Activated T-cell treated with anti-CD3 and anti-CD28 coated beads, Interleukin-2, amount 50 U/mL, for 72 hours (primary cell): ENCODE measurements around the gene GTF2I. TPM values are rescaled to one million over a fixed set of nuclear protein-coding genes. Genes with fewer than 3 reads are reported as not detected.
"Not testable (repeated sequence)": the region's sequence is repeated elsewhere in the genome, so short reads cannot be mapped to it uniquely, and the experiment has no call there.

ENCODE experiments used
- ATAC-seq, 2 donors: fragments of 150-1000 bp; cut with Tn5 transposase; replicated peaks in 1 of 2; 2 replicates each; pipeline ENCODE4 v1.10.0; 2021; ENCODE audit warnings: moderate library complexity in 2 of 2, mild to moderate bottlenecking in 1 of 2
- DNase-seq, 2 donors: peaks; one replicate each; pipeline ENCODE4 v3.0.0; 2021 to 2022; ENCODE audit warnings: mixed read lengths in 1 of 2
- H3K27ac Mint-ChIP-seq: one replicate; pipeline ENCODE4 v1.8.0; 2022; ENCODE audit warnings: mild to moderate bottlenecking, moderate library complexity, mixed read lengths
- H3K27me3 Mint-ChIP-seq: one replicate; pipeline ENCODE4 v1.8.0; 2022; ENCODE audit warnings: low read depth, mixed read lengths
- H3K36me3 Mint-ChIP-seq, 2 donors: one replicate each; pipeline ENCODE4 v1.8.0; 2022; ENCODE audit warnings: mixed read lengths in 2 of 2, mild to moderate bottlenecking in 1 of 2; ENCODE audit not compliant: insufficient read depth in 2 of 2
- H3K4me1 Mint-ChIP-seq: one replicate; pipeline ENCODE4 v1.8.0; 2022; ENCODE audit warnings: low read depth, mixed read lengths
- H3K4me3 Mint-ChIP-seq, 2 donors: one replicate each; pipeline ENCODE4 v1.8.0; 2022; ENCODE audit warnings: mild to moderate bottlenecking in 2 of 2, mixed read lengths in 2 of 2, moderate library complexity in 2 of 2
- H3K9me3 Mint-ChIP-seq, 2 donors: one replicate each; pipeline ENCODE4 v1.8.0; 2022; ENCODE audit warnings: mixed read lengths in 2 of 2
- total RNA-seq, 2 donors: library from RNA; stranded (reverse); gene quantifications; one replicate each; pipeline ENCODE4 v1.2.3, GENCODE V29; 2022

GTF2I gene
- total RNA-seq, 2 donors from 2014 or later: 118 to 121 TPM

GRCh38 chr7:74661836-74662794, 4.6 kb downstream of the GTF2I start:
- DNase-seq: peak in 1 of 2 donors; percentile 17
- H3K27me3 Mint-ChIP-seq, H3K9me3 Mint-ChIP-seq, ATAC-seq: not testable (repeated sequence)
- peak overlapping the region; percentile 31 for H3K27ac Mint-ChIP-seq
- H3K36me3 Mint-ChIP-seq: peaks cover 2 to 18% of the 10 kb centered on the region in 2 donors
- H3K4me3 Mint-ChIP-seq: peak overlapping the region in 1 of 2 donors; percentile 89
- peaks cover 65% of the 10 kb centered on the region for H3K4me1 Mint-ChIP-seq

- Mint-ChIP-seq H3K36me3 (peaks cover 2 to 17% of the 10 kb centered on the region in 2 donors), H3K4me1 (peaks cover 64% of the 10 kb centered on the region)
- no peak for ATAC-seq
These were observed 7.9 kb downstream of the GTF2I start for GRCh38 chr7:74665296-74665938.

GRCh38 chr7:74667013-74667412, 9.5 kb downstream of the GTF2I start:
- H3K27ac Mint-ChIP-seq, H3K36me3 Mint-ChIP-seq, H3K27me3 Mint-ChIP-seq, ATAC-seq, H3K9me3 Mint-ChIP-seq, H3K4me3 Mint-ChIP-seq, DNase-seq: not testable (repeated sequence)
- H3K4me1 Mint-ChIP-seq: peaks cover 61% of the 10 kb centered on the region

More at GRCh38 chr7:74665296-74665938, 7.9 kb downstream of the GTF2I start:
- peak overlapping the region; percentile 38 for H3K27ac Mint-ChIP-seq
- no peaks in the 10 kb centered on the region for H3K27me3 Mint-ChIP-seq
- DNase-seq: no peak
- H3K9me3 Mint-ChIP-seq: no peaks in the 10 kb centered on the region
- no peak overlapping the region for H3K4me3 Mint-ChIP-seq

GRCh38 chr7:74667520-74667919, 10.0 kb downstream of the GTF2I start:
- not testable (repeated sequence) for ATAC-seq, H3K27me3 Mint-ChIP-seq, H3K27ac Mint-ChIP-seq, H3K36me3 Mint-ChIP-seq, DNase-seq, H3K9me3 Mint-ChIP-seq, H3K4me3 Mint-ChIP-seq
- peaks cover 58% of the 10 kb centered on the region for H3K4me1 Mint-ChIP-seq

- Mint-ChIP-seq H3K4me3 (no peak overlapping the region), H3K9me3 (no peaks in the 10 kb centered on the region), H3K4me1 (peaks cover 51% of the 10 kb centered on the region), H3K27ac (no peak overlapping the region), H3K27me3 (no peaks in the 10 kb centered on the region), H3K36me3 (peaks cover 0 to 3% of the 10 kb centered on the region in 2 donors)
- no peak for DNase-seq
- ATAC-seq: no peak
These were observed 14.1 kb downstream of the GTF2I start for GRCh38 chr7:74671602-74672001.

- DNase-seq: no peak
- Mint-ChIP-seq H3K4me3 (no peak overlapping the region), H3K36me3 (no peaks in the 10 kb centered on the region)
These were observed 14.9 kb downstream of the GTF2I start for GRCh38 chr7:74672343-74672915.

GRCh38 chr7:74674166-74674565, 16.6 kb downstream of the GTF2I start:
- H3K27ac Mint-ChIP-seq: no peak overlapping the region
- no peak overlapping the region for H3K4me3 Mint-ChIP-seq
- no peaks in the 10 kb centered on the region for H3K27me3 Mint-ChIP-seq
- H3K36me3 Mint-ChIP-seq: peaks cover 0 to 3% of the 10 kb centered on the region in 2 donors
- no peaks in the 10 kb centered on the region for H3K9me3 Mint-ChIP-seq
- ATAC-seq (no peak), DNase-seq (no peak)
- peaks cover 46% of the 10 kb centered on the region for H3K4me1 Mint-ChIP-seq

More at GRCh38 chr7:74672343-74672915, 14.9 kb downstream of the GTF2I start:
- peaks cover 55% of the 10 kb centered on the region for H3K4me1 Mint-ChIP-seq
- peak overlapping the region; percentile 24 for H3K27ac Mint-ChIP-seq
- H3K27me3 Mint-ChIP-seq: no peaks in the 10 kb centered on the region
- no peak for ATAC-seq
- no peaks in the 10 kb centered on the region for H3K9me3 Mint-ChIP-seq

GRCh38 chr7:74682829-74683228, 25.3 kb downstream of the GTF2I start:
- Mint-ChIP-seq H3K4me1 (peaks cover 33% of the 10 kb centered on the region), H3K27me3 (no peaks in the 10 kb centered on the region), H3K4me3 (no peak overlapping the region), H3K9me3 (no peaks in the 10 kb centered on the region), H3K36me3 (peaks cover 3 to 9% of the 10 kb centered on the region in 2 donors), H3K27ac (peak overlapping the region; percentile 82)
- DNase-seq: no peak
- no peak for ATAC-seq

GRCh38 chr7:74683799-74684198, 26.3 kb downstream of the GTF2I start:
- Mint-ChIP-seq H3K27ac (no peak overlapping the region), H3K36me3 (peaks cover 3 to 9% of the 10 kb centered on the region in 2 donors), H3K4me1 (peaks cover 33% of the 10 kb centered on the region), H3K9me3 (no peaks in the 10 kb centered on the region), H3K4me3 (no peak overlapping the region), H3K27me3 (no peaks in the 10 kb centered on the region)
- DNase-seq: no peak
- ATAC-seq: no peak

- DNase-seq (no peak), ATAC-seq (no peak)
- H3K4me1 Mint-ChIP-seq: peaks cover 33% of the 10 kb centered on the region
- no peaks in the 10 kb centered on the region for H3K27me3 Mint-ChIP-seq
- H3K36me3 Mint-ChIP-seq: peaks cover 3 to 9% of the 10 kb centered on the region in 2 donors
- H3K4me3 Mint-ChIP-seq: no peak overlapping the region
- no peaks in the 10 kb centered on the region for H3K9me3 Mint-ChIP-seq
- H3K27ac Mint-ChIP-seq: no peak overlapping the region
These were observed 27.0 kb downstream of the GTF2I start for GRCh38 chr7:74684473-74684872.

GRCh38 chr7:74684921-74685320, 27.4 kb downstream of the GTF2I start:
- no peak overlapping the region for H3K27ac Mint-ChIP-seq
- no peaks in the 10 kb centered on the region for H3K27me3 Mint-ChIP-seq
- H3K4me1 Mint-ChIP-seq: peaks cover 33% of the 10 kb centered on the region
- DNase-seq (no peak), ATAC-seq (no peak)
- H3K36me3 Mint-ChIP-seq: peaks cover 3 to 9% of the 10 kb centered on the region in 2 donors
- no peak overlapping the region for H3K4me3 Mint-ChIP-seq
- no peaks in the 10 kb centered on the region for H3K9me3 Mint-ChIP-seq

GRCh38 chr7:74690474-74690873, 33.0 kb downstream of the GTF2I start:
- H3K4me3 Mint-ChIP-seq: no peak overlapping the region

GRCh38 chr7:74704419-74704818, 46.9 kb downstream of the GTF2I start:
- H3K36me3 Mint-ChIP-seq: peaks cover 7 to 41% of the 10 kb centered on the region in 2 donors
- ATAC-seq, H3K4me1 Mint-ChIP-seq, H3K9me3 Mint-ChIP-seq, H3K27me3 Mint-ChIP-seq, DNase-seq, H3K4me3 Mint-ChIP-seq, H3K27ac Mint-ChIP-seq: not testable (repeated sequence)

More at GRCh38 chr7:74690474-74690873, 33.0 kb downstream of the GTF2I start:
- peaks cover 3 to 39% of the 10 kb centered on the region in 2 donors for H3K36me3 Mint-ChIP-seq
- DNase-seq (no peak), ATAC-seq (no peak)
- no peaks in the 10 kb centered on the region for H3K9me3 Mint-ChIP-seq
- H3K27me3 Mint-ChIP-seq: no peaks in the 10 kb centered on the region
- peaks cover 15% of the 10 kb centered on the region for H3K4me1 Mint-ChIP-seq
- H3K27ac Mint-ChIP-seq: no peak overlapping the region
